Stomach (tissue), 9 donors: ENCODE measurements around the gene EXOC4. TPM values are rescaled to one million over a fixed set of nuclear protein-coding genes. Genes with fewer than 3 reads are reported as not detected.

Source experiments
- DNase-seq, 2 donors: peaks; one replicate each; pipeline versions ENCODE4 v3.0.0 to v3.0.0-alpha.2; 2013 to 2019
- H3K27ac ChIP-seq, 5 donors: fragments of 200-600 bp in 4 of 5; sonication (generic) in 4 of 5; one replicate each; pipeline ENCODE4 v1.5.1; 2013 to 2019; ENCODE audit warnings: mild to moderate bottlenecking in 1 of 5, moderate library complexity in 1 of 5
- H3K27me3 ChIP-seq, 3 donors: fragments of 200-600 bp; sonication (generic); one replicate each; pipeline ENCODE4 v1.5.1; 2017 to 2019; ENCODE audit warnings: mixed run types in 1 of 3
- H3K36me3 ChIP-seq, 4 donors: fragments of 200-600 bp; sonication (generic); 1 replicate in 3 of 4; 2 replicates in 1 of 4; pipeline ENCODE4 v1.5.1; 2016 to 2019
- H3K4me1 ChIP-seq, 4 donors: fragments of 200-600 bp; sonication (generic); one replicate each; pipeline ENCODE4 v1.5.1; 2016 to 2019
- H3K4me3 ChIP-seq, 4 donors: fragments of 200-600 bp; sonication (generic) in 3 of 4; one replicate each; pipeline ENCODE4 v1.5.1; 2016 to 2019; ENCODE audit warnings: mild to moderate bottlenecking in 1 of 4
- H3K9me3 ChIP-seq, 4 donors: fragments of 200-600 bp; sonication (generic); one replicate each; pipeline ENCODE4 v1.5.1; 2016 to 2019
- EP300 ChIP-seq: sonication (generic); formaldehyde crosslinking; IDR thresholded peaks from one replicate; pipeline ENCODE4 v1.6.1; 2017; ENCODE audit warnings: antibody characterized with exemption
- POLR2A ChIP-seq, 4 donors: fragments of 450-650 bp; IDR thresholded peaks; one replicate each; pipeline ENCODE4 v1.6.1; 2016; ENCODE audit warnings: antibody characterized with exemption in 4 of 4, control low read depth in 2 of 4, mild to moderate bottlenecking in 1 of 4, moderate library complexity in 1 of 4
- POLR2AphosphoS5 ChIP-seq, 3 donors: sonication (generic); formaldehyde crosslinking; IDR thresholded peaks; one replicate each; pipeline ENCODE4 v1.6.1; 2016; ENCODE audit warnings: antibody characterized with exemption in 3 of 3
- WGBS, 5 donors: extraction: QIAGEN DNeasy Blood & Tissue Kit in 3 of 5; methylation state at CpG; one replicate each; pipeline versions ENCODE4 v1.1.5 to v1.1.7; 2013 to 2018; 5-methylcytosine and 5-hydroxymethylcytosine counted together
- intact Hi-C: fragments of 100-400 bp; cut with DNase I; formaldehyde crosslinking; loops from one replicate; pipeline ENCODE4 v1.15.1; 2023; ENCODE audit warnings: low total_unique reads
- polyA plus RNA-seq, 3 donors: library from polyadenylated mRNA; stranded (reverse); fragments of 200-250 nt; gene quantifications; one replicate each; pipeline ENCODE4 v1.2.3, GENCODE V29; 2013
- total RNA-seq, 5 donors: library from RNA; depleted of rRNA; stranded (reverse); fragments of >200 nt; gene quantifications; one replicate each; pipeline versions ENCODE4 v1.1.0 to v1.2.3, GENCODE V29; 2014 to 2016
- TF ChIP-seq, protein P1 (sequence below), 7 experiments: fragments of 450-650 bp in 4 of 7; fragments of 200-600 bp in 3 of 7; sonication (generic) in 3 of 7; IDR thresholded peaks; one replicate each; pipeline ENCODE4 v1.5.1; 2016 to 2019; ENCODE audit warnings: antibody characterized with exemption in 7 of 7, control low read depth in 2 of 7, mild to moderate bottlenecking in 1 of 7
- donor health status: healthy with polysubstance abuse.
- donor health status: Bipolar disorder and iron deficiency.
- donor health status: healthy.

The EXOC4 gene
- total and polyA plus RNA-seq, 8 donors: 14.1 to 339 (median 61.1) TPM

DNA sequence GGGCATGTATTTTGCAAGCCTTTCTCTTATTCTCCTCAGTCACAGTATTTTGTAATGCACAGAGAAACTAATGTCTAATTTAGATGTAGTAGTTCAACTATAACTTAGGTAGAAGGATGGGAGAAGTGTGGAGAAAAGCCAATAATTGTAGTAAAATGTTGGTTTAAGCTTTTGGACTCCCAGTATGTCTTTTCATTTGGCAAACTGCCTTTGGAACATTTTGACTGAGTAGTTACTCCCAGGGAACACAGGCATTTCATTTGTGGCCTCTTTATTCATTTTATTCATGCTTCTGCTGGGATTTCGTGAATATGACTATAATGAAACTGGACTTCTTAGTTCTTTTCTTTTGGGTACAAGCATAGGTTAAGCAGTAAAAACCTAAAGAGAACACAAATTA is 79.0 kb downstream of the EXOC4 start:
- Histone ChIP-seq H3K27ac (no peak overlapping the region), H3K9me3 (peaks cover 0 to 2% (median under 1%) of the 10 kb centered on the region in 4 donors), H3K36me3 (peaks cover 1 to 25% (median 11%) of the 10 kb centered on the region in 4 donors), H3K27me3 (no peaks in the 10 kb centered on the region), H3K4me3 (no peak overlapping the region), H3K4me1 (peaks cover 0 to 4% (median 0%) of the 10 kb centered on the region in 4 donors)
- no peak for DNase-seq
- WGBS, 5 donors: 83 to 94% (median 92%) methylated on average over 1 of the region's 1 CpG
- TF ChIP-seq POLR2AphosphoS5 (IDR thresholded peaks at IDR 0.05) (no peak), EP300 (no peak)
- TF ChIP-seq, protein P1, sequence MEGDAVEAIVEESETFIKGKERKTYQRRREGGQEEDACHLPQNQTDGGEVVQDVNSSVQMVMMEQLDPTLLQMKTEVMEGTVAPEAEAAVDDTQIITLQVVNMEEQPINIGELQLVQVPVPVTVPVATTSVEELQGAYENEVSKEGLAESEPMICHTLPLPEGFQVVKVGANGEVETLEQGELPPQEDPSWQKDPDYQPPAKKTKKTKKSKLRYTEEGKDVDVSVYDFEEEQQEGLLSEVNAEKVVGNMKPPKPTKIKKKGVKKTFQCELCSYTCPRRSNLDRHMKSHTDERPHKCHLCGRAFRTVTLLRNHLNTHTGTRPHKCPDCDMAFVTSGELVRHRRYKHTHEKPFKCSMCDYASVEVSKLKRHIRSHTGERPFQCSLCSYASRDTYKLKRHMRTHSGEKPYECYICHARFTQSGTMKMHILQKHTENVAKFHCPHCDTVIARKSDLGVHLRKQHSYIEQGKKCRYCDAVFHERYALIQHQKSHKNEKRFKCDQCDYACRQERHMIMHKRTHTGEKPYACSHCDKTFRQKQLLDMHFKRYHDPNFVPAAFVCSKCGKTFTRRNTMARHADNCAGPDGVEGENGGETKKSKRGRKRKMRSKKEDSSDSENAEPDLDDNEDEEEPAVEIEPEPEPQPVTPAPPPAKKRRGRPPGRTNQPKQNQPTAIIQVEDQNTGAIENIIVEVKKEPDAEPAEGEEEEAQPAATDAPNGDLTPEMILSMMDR (IDR thresholded peaks at IDR 0.05): no peak
- intact Hi-C loops: no loop called here

DNA sequence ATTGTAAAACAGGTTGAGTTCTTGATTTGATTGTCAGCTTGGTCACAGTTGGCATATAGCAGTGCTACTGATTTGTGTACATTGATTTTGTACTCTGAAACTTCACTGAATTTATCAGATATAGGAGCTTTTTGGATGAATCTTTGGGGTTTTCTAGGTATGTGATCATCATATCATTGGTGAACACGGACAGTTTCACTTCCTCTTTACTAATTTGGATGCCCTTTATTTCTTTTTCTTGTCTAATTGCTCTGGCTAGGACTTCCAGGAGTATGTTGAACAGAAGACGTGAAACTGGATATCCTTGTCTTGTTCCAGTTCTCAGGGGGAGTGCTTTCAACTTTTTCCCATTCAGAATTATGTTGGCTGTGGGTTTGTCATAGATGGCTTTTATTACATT is 86.9 kb downstream of the EXOC4 start:
- DNase-seq: no peak
- Histone ChIP-seq H3K27me3 (no peaks in the 10 kb centered on the region), H3K27ac (no peak overlapping the region), H3K9me3 (peaks cover 0 to 34% (median 29%) of the 10 kb centered on the region in 4 donors), H3K4me1 (no peaks in the 10 kb centered on the region), H3K4me3 (no peak overlapping the region), H3K36me3 (peaks cover 0 to 29% (median 11%) of the 10 kb centered on the region in 4 donors)
- no peak for TF ChIP-seq EP300
- TF ChIP-seq POLR2A (IDR thresholded peaks at IDR 0.05): no peak
- TF ChIP-seq POLR2AphosphoS5 (IDR thresholded peaks at IDR 0.05): no peak
- TF ChIP-seq, protein P1 (IDR thresholded peaks at IDR 0.05): no peak
- 67 to 98% (median 94%) methylated on average over 2 of the region's 2 CpGs for WGBS, 5 donors
- intact Hi-C loops: no loop called here

DNA sequence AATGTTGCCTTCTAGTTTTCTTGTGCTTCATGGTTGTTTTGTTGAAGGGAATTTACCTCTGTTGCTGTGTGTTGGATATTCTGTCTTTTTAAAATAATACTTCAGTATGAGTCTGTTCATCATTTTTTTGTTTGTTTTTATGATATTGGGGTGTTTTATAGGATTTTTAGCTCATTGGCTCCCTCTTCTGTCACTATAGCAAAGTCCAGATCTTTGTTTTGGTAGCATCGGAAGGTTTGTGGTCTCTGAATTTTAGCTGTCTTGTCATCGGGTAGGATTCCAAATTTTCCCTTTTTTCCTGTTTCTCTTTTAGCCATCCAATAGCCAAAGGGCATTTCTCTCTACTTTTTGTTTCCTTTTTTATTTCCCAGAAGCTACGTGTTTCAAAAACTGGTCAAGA is 91.4 kb downstream of the EXOC4 start:
- H3K27ac ChIP-seq: no peak overlapping the region
- intact Hi-C loops: no loop called here
- H3K36me3 ChIP-seq: peaks cover 0 to 14% (median under 1%) of the 10 kb centered on the region in 4 donors
- peaks cover 0 to 28% (median 23%) of the 10 kb centered on the region in 4 donors for H3K9me3 ChIP-seq
- no peaks in the 10 kb centered on the region for H3K4me1 ChIP-seq
- H3K4me3 ChIP-seq: no peak overlapping the region
- no peaks in the 10 kb centered on the region for H3K27me3 ChIP-seq
- no peak for TF ChIP-seq EP300
- TF ChIP-seq, protein P1 (IDR thresholded peaks at IDR 0.05): no peak
- no peak for TF ChIP-seq POLR2A (IDR thresholded peaks at IDR 0.05)
- no peak for TF ChIP-seq POLR2AphosphoS5 (IDR thresholded peaks at IDR 0.05)
- no peak for DNase-seq
- 79 to 90% (median 84%) methylated on average over 3 of the region's 3 CpGs for WGBS, 5 donors

DNA sequence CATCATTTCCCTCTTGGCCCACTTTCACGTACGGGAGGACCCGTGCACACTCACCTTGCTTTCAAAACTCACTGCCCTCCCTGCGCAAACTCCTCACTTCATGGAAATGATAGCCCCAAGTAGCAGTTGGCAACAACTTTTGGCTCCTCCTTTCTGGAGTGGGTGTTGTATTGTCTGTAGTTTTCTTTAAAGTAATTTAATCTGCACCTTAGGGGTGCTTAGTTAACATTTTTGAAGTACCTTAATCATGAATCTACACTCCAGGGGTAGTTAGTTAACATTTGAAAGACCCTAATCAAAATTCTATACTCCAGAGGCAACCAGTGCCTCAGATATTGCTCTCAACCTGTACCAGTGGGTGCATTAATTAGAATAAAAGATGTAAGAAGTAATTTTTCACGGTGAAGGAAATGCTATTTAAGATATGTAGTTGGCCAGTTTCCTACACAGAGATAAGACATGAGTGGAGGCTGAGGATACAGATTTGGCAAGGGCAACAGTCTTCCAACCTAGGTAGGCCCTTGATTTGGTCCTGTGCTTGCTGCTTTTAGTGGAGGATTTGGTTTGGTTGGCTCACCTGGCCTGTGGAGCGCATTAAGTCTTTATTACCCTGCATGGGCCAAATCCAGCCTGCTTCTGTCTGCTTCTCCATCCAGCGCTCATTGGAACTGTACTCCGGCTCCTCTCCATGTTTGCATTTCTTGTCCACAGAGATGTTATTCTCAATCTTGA is 93.0 kb downstream of the EXOC4 start:
- H3K27me3 ChIP-seq: no peaks in the 10 kb centered on the region
- peaks cover 0 to 20% (median 14%) of the 10 kb centered on the region in 4 donors for H3K9me3 ChIP-seq
- no peak overlapping the region for H3K27ac ChIP-seq
- 70 to 77% (median 73%) methylated on average over 8 of the region's 8 CpGs for WGBS, 5 donors
- no peak for DNase-seq
- no peak overlapping the region for H3K4me3 ChIP-seq
- intact Hi-C loops: no loop called here
- H3K36me3 ChIP-seq: peaks cover 0 to 5% (median 0%) of the 10 kb centered on the region in 4 donors
- H3K4me1 ChIP-seq: no peaks in the 10 kb centered on the region
- TF ChIP-seq POLR2AphosphoS5 (IDR thresholded peaks at IDR 0.05) (no peak), EP300 (no peak), POLR2A (IDR thresholded peaks at IDR 0.05) (no peak)
- TF ChIP-seq, protein P1 (IDR thresholded peaks at IDR 0.05): no peak
